Stimulated activated CD4-positive, alpha-beta T cell treated with anti-CD3 and anti-CD28 coated beads, Interleukin-1b, Interleukin-23, amount 100 ng/mL, for 48 hours (primary cell): ENCODE results near the gene ERFL.
"Not testable (repeated sequence)": the region's sequence is repeated elsewhere in the genome, so short reads cannot be mapped to it uniquely, and the experiment has no call there.

Experiments used
- DNase-seq: peaks from one replicate; pipeline ENCODE4 v3.0.0-alpha.2; 2020

ERFL gene

GRCh38 chr19:41875973-41876372 is 52.3 kb downstream of the ERFL start:
- DNase-seq = not testable (repeated sequence)

- DNase-seq = peak; percentile 54
Measured at GRCh38 chr19:41872775-41873647, 55.2 kb downstream of the ERFL start.

GRCh38 chr19:41872384-41872774 is 55.9 kb downstream of the ERFL start:
- DNase-seq = no peak

- peak; percentile 74 for DNase-seq
Measured at GRCh38 chr19:41871573-41872383, 56.5 kb downstream of the ERFL start.

- DNase-seq = peak; percentile 46
Measured at GRCh38 chr19:41870401-41870873, 57.8 kb downstream of the ERFL start.

- DNase-seq = no peak
Measured at GRCh38 chr19:41869374-41869955, 58.8 kb downstream of the ERFL start.

GRCh38 chr19:41868989-41869300 is 59.3 kb downstream of the ERFL start:
- DNase-seq = no peak

GRCh38 chr19:41868120-41868988 is 59.9 kb downstream of the ERFL start:
- DNase-seq = no peak

- DNase-seq = no peak
Measured at GRCh38 chr19:41866284-41866683, 62.0 kb downstream of the ERFL start.

GRCh38 chr19:41864374-41864773 is 63.9 kb downstream of the ERFL start:
- DNase-seq = no peak

GRCh38 chr19:41863209-41863931 is 64.9 kb downstream of the ERFL start:
- DNase-seq = no peak

- no peak for DNase-seq
Measured at GRCh38 chr19:41862445-41862986, 65.7 kb downstream of the ERFL start.

GRCh38 chr19:41861846-41862245 is 66.4 kb downstream of the ERFL start:
- DNase-seq = no peak

- no peak for DNase-seq
Measured at GRCh38 chr19:41861116-41861768, 67.0 kb downstream of the ERFL start.

- DNase-seq = peak; percentile 34
Measured at GRCh38 chr19:41860419-41861115, 67.7 kb downstream of the ERFL start.

- DNase-seq = peak; percentile 97
Measured at GRCh38 chr19:41859618-41860418, 68.4 kb downstream of the ERFL start, which contains the start of gene RPS19. Gene RPS19 (plus strand): TSS chr19:41860255. CDS start chr19:41860775, 520 bp downstream.

- no peak for DNase-seq
Measured at GRCh38 chr19:41859213-41859617, 69.0 kb downstream of the ERFL start.
